Neural cell (in vitro differentiated cells): ENCODE data around the gene KIAA1586. TPM values are rescaled to one million over a fixed set of nuclear protein-coding genes. Genes with fewer than 3 reads are reported as not detected.

Experiments
- H2AFZ ChIP-seq: fragments of 200-600, 300-800 bp; sonication (generic), shearing (Covaris generic); 2 replicates; pipeline ENCODE4 v1.6.0; 2014; ENCODE audit warnings: low read depth, mild to moderate bottlenecking, antibody characterized with exemption, low read length, moderate library complexity
- H3F3A ChIP-seq: fragments of 200-600 bp; shearing (Covaris generic); 2 replicates; pipeline ENCODE4 v1.6.1; 2016; ENCODE audit warnings: mild to moderate bottlenecking, moderate library complexity, mixed read lengths, antibody characterized with exemption, low read length; ENCODE audit not compliant: insufficient read depth, poor library complexity, severe bottlenecking
- H3K27ac ChIP-seq: fragments of 200-600, 300-800 bp; sonication (generic), shearing (Covaris generic); 2 replicates; pipeline ENCODE4 v1.5.1; 2014; ENCODE audit warnings: mild to moderate bottlenecking, low read length, moderate library complexity
- H3K27me3 ChIP-seq: fragments of 300-800, 200-600 bp; sonication (generic), shearing (Covaris generic); 2 replicates; pipeline ENCODE4 v1.6.0; 2014; ENCODE audit warnings: mild to moderate bottlenecking, low read depth, low read length, moderate library complexity; ENCODE audit not compliant: insufficient read depth
- H3K36me3 ChIP-seq: fragments of 300-800, 200-600 bp; sonication (generic), shearing (Covaris generic); 2 replicates; pipeline ENCODE4 v1.5.1; 2014; ENCODE audit warnings: mild to moderate bottlenecking, antibody characterized with exemption, low read length, moderate library complexity; ENCODE audit not compliant: insufficient read depth
- H3K4me2 ChIP-seq: fragments of 300-800, 200-600 bp; sonication (generic), shearing (Covaris generic); 2 replicates; pipeline ENCODE4 v1.6.0; 2014; ENCODE audit warnings: mild to moderate bottlenecking, low read length
- H3K4me3 ChIP-seq: fragments of 300-800, 200-600 bp; sonication (generic), shearing (Covaris generic); 2 replicates; pipeline ENCODE4 v1.5.1; 2014; ENCODE audit warnings: mild to moderate bottlenecking, low read length, moderate library complexity
- H3K79me2 ChIP-seq: fragments of 200-600 bp; shearing (Covaris generic); replicated peaks from 2 replicates; pipeline ENCODE4 v1.6.0; 2014; ENCODE audit warnings: mild to moderate bottlenecking, low read length, moderate library complexity; ENCODE audit not compliant: insufficient read depth
- H3K9ac ChIP-seq: fragments of 300-800, 200-600 bp; sonication (generic), shearing (Covaris generic); 2 replicates; pipeline ENCODE4 v1.6.1; 2016; ENCODE audit warnings: mild to moderate bottlenecking, low read length, mixed read lengths
- H3K9me2 ChIP-seq: fragments of 200-600 bp; shearing (Covaris generic); 2 replicates; pipeline ENCODE4 v1.6.1; 2016; ENCODE audit warnings: mild to moderate bottlenecking, low read length, mixed read lengths; ENCODE audit not compliant: insufficient read depth
- H3K9me3 ChIP-seq: fragments of 200-600, 300-800 bp; sonication (generic), shearing (Covaris generic); 2 replicates; pipeline ENCODE4 v1.6.1; 2016; ENCODE audit warnings: mild to moderate bottlenecking, mixed run types, low read length, moderate library complexity, mixed read lengths
- H4K20me1 ChIP-seq: fragments of 200-600 bp; shearing (Covaris generic); 2 replicates; pipeline ENCODE4 v1.6.1; 2016; ENCODE audit warnings: mild to moderate bottlenecking, mixed run types; ENCODE audit not compliant: insufficient read depth
- EP300 ChIP-seq: fragments of 450-650 bp; conservative IDR thresholded peaks from 2 replicates; pipeline ENCODE4 v1.6.1; 2014; ENCODE audit warnings: antibody characterized with exemption, mild to moderate bottlenecking, moderate library complexity; ENCODE audit not compliant: poor library complexity, severe bottlenecking
- POLR2AphosphoS5 ChIP-seq: IDR thresholded peaks from 2 replicates; pipeline ENCODE4 v1.6.1; 2012
- RAD21 ChIP-seq: fragments of 450-650 bp; conservative IDR thresholded peaks from 2 replicates; pipeline ENCODE4 v1.6.1; 2014; ENCODE audit warnings: antibody characterized with exemption, mild to moderate bottlenecking, moderate library complexity
- SMC3 ChIP-seq: fragments of 450-650 bp; conservative IDR thresholded peaks from 2 replicates; pipeline ENCODE4 v1.6.1; 2014; ENCODE audit warnings: antibody characterized with exemption, mild to moderate bottlenecking, moderate library complexity; ENCODE audit not compliant: poor library complexity
- polyA plus RNA-seq: library from polyadenylated mRNA; depleted of rRNA; stranded (reverse); fragments of >200 nt; gene quantifications from 2 replicates; pipeline ENCODE4 v1.2.3, GENCODE V29; 2014
- TF ChIP-seq, protein P1 (sequence below): fragments of 450-650 bp; IDR thresholded peaks from 2 replicates; pipeline ENCODE4 v1.5.1; 2014; ENCODE audit warnings: antibody characterized with exemption, mild to moderate bottlenecking, moderate library complexity; ENCODE audit not compliant: poor library complexity, severe bottlenecking
- TF ChIP-seq, protein P2 (sequence below): IDR thresholded peaks from 2 replicates; pipeline ENCODE4 v1.6.1; 2012; ENCODE audit warnings: borderline replicate concordance

The KIAA1586 gene
- polyA plus RNA-seq, 1 donor from 2014 or later: 34.4 TPM

DNA sequence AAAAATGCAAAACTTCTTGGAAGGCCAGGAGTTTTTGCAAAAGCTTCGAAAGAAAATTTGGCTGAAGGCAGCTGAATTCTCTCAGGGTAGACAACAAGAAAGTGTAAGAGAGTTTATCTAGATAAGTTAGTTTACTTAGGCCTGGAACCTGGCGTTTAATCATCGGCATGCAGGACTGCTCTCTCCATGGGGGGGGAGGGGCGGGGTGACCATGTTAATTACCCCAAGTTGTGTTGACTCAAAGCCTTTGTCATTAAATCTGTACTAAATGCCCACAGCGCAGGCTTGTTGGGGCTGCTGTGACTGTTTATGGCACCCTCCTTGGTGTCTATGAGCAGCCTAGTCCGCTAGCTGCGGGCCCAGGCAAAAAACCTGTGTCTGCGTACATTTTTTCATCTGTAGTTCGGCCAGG is 23.4 kb downstream of the KIAA1586 start:
- Histone ChIP-seq H3K9me3 (no peaks in the 10 kb centered on the region), H3K79me2 (no peaks in the 10 kb centered on the region), H3K4me3 (no peak overlapping the region), H3F3A (no peaks in the 10 kb centered on the region), H2AFZ (no peak overlapping the region), H4K20me1 (no peaks in the 10 kb centered on the region), H3K9ac (no peak overlapping the region), H3K27me3 (no peaks in the 10 kb centered on the region), H3K36me3 (no peaks in the 10 kb centered on the region), H3K27ac (no peak overlapping the region), H3K9me2 (no peaks in the 10 kb centered on the region), H3K4me2 (no peak overlapping the region)
- TF ChIP-seq SMC3 (no peak), POLR2AphosphoS5 (no peak)

DNA sequence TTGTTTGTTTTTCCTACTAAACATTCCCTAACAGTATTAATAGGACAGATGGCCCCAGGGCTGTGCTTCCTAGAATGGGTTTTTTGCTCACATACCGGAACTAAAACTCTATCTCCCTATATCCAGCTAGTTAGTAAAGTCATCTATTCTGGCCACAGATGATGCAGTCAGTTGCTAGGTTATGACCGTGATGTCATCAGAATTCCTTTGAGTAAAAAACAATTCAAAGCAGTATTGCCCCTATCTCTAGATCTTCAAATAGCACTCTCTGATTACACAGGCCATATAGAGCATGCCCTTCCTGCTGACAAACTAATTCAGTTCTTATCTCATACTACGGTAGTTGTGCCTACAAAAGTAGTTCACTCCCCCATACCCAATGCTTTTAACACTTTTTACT is 25.6 kb downstream of the KIAA1586 start:
- Histone ChIP-seq H4K20me1 (no peaks in the 10 kb centered on the region), H2AFZ (no peak overlapping the region), H3K4me2 (no peak overlapping the region), H3K79me2 (no peaks in the 10 kb centered on the region), H3K9me3 (no peaks in the 10 kb centered on the region), H3K36me3 (no peaks in the 10 kb centered on the region), H3F3A (no peaks in the 10 kb centered on the region), H3K9me2 (no peaks in the 10 kb centered on the region), H3K27ac (no peak overlapping the region), H3K4me3 (no peak overlapping the region), H3K27me3 (no peaks in the 10 kb centered on the region), H3K9ac (no peak overlapping the region)
- TF ChIP-seq, protein P1, sequence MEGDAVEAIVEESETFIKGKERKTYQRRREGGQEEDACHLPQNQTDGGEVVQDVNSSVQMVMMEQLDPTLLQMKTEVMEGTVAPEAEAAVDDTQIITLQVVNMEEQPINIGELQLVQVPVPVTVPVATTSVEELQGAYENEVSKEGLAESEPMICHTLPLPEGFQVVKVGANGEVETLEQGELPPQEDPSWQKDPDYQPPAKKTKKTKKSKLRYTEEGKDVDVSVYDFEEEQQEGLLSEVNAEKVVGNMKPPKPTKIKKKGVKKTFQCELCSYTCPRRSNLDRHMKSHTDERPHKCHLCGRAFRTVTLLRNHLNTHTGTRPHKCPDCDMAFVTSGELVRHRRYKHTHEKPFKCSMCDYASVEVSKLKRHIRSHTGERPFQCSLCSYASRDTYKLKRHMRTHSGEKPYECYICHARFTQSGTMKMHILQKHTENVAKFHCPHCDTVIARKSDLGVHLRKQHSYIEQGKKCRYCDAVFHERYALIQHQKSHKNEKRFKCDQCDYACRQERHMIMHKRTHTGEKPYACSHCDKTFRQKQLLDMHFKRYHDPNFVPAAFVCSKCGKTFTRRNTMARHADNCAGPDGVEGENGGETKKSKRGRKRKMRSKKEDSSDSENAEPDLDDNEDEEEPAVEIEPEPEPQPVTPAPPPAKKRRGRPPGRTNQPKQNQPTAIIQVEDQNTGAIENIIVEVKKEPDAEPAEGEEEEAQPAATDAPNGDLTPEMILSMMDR: no peak
- TF ChIP-seq POLR2AphosphoS5: no peak
- no peak for TF ChIP-seq RAD21
- no peak for TF ChIP-seq SMC3
- TF ChIP-seq EP300: no peak

DNA sequence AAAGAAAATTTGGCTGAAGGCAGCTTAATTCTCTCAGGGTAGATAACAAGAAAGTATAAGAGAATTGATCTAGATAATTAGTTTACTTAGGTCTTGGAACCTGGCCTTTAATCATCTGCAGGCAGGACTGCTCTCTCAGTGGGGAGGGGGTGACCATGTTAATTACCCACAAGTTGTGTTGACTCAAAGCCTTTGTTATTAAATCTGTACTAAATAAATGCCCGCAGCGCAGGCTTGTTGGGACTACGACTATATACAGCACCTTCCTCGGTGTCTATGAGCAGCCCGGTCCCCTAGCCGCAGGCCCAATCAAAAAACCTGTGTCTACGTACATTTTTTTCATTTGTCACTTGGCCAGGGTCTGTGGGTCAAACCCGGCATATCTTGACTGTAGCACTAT is 27.9 kb downstream of the KIAA1586 start:
- Histone ChIP-seq H3K27ac (no peak overlapping the region), H3K36me3 (no peaks in the 10 kb centered on the region), H3K4me2 (no peak overlapping the region), H3K4me3 (no peak overlapping the region), H2AFZ (no peak overlapping the region), H3K9me2 (no peaks in the 10 kb centered on the region), H3K79me2 (no peaks in the 10 kb centered on the region), H3K9me3 (peaks cover 6% of the 10 kb centered on the region), H3K9ac (no peak overlapping the region), H4K20me1 (no peaks in the 10 kb centered on the region), H3F3A (no peaks in the 10 kb centered on the region), H3K27me3 (no peaks in the 10 kb centered on the region)
- TF ChIP-seq RAD21 (no peak), SMC3 (no peak)

DNA sequence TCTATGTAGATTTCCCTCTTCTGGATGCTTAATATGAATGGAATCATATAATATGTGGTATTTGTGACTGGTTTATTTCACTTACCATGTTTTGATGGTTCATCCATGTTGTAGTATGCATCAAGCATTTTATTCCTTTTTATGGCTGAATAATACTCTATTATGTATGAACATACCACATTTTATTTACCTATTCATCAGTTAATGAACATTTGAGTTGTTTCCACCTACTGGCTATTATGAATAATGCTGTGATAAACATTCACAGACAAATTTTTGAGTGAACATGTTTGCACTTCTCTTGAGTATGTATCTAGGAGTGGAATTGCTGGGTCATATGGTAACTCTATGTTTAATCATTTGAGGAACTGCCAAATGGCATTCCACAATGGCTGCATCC is 28.6 kb downstream of the KIAA1586 start:
- H3F3A ChIP-seq: no peaks in the 10 kb centered on the region
- no peak overlapping the region for H2AFZ ChIP-seq
- no peaks in the 10 kb centered on the region for H3K27me3 ChIP-seq
- no peaks in the 10 kb centered on the region for H4K20me1 ChIP-seq
- TF ChIP-seq, protein P2, sequence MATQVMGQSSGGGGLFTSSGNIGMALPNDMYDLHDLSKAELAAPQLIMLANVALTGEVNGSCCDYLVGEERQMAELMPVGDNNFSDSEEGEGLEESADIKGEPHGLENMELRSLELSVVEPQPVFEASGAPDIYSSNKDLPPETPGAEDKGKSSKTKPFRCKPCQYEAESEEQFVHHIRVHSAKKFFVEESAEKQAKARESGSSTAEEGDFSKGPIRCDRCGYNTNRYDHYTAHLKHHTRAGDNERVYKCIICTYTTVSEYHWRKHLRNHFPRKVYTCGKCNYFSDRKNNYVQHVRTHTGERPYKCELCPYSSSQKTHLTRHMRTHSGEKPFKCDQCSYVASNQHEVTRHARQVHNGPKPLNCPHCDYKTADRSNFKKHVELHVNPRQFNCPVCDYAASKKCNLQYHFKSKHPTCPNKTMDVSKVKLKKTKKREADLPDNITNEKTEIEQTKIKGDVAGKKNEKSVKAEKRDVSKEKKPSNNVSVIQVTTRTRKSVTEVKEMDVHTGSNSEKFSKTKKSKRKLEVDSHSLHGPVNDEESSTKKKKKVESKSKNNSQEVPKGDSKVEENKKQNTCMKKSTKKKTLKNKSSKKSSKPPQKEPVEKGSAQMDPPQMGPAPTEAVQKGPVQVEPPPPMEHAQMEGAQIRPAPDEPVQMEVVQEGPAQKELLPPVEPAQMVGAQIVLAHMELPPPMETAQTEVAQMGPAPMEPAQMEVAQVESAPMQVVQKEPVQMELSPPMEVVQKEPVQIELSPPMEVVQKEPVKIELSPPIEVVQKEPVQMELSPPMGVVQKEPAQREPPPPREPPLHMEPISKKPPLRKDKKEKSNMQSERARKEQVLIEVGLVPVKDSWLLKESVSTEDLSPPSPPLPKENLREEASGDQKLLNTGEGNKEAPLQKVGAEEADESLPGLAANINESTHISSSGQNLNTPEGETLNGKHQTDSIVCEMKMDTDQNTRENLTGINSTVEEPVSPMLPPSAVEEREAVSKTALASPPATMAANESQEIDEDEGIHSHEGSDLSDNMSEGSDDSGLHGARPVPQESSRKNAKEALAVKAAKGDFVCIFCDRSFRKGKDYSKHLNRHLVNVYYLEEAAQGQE: no peak
- no peaks in the 10 kb centered on the region for H3K9me2 ChIP-seq
- H3K79me2 ChIP-seq: peaks cover 3% of the 10 kb centered on the region
- peaks cover 6% of the 10 kb centered on the region for H3K9me3 ChIP-seq
- no peak overlapping the region for H3K4me3 ChIP-seq
- no peaks in the 10 kb centered on the region for H3K36me3 ChIP-seq
- no peak overlapping the region for H3K9ac ChIP-seq
- no peak overlapping the region for H3K4me2 ChIP-seq
- H3K27ac ChIP-seq: no peak overlapping the region
